ENCODE data around the gene AGPAT3.
A peak's percentile ranks its signal among the peaks of the same experiment; 100 is the strongest.

The AGPAT3 gene

GRCh38 chr21:43958364-43959158 is 93.5 kb downstream of the AGPAT3 start:
- DNase-seq: no peak

DNA sequence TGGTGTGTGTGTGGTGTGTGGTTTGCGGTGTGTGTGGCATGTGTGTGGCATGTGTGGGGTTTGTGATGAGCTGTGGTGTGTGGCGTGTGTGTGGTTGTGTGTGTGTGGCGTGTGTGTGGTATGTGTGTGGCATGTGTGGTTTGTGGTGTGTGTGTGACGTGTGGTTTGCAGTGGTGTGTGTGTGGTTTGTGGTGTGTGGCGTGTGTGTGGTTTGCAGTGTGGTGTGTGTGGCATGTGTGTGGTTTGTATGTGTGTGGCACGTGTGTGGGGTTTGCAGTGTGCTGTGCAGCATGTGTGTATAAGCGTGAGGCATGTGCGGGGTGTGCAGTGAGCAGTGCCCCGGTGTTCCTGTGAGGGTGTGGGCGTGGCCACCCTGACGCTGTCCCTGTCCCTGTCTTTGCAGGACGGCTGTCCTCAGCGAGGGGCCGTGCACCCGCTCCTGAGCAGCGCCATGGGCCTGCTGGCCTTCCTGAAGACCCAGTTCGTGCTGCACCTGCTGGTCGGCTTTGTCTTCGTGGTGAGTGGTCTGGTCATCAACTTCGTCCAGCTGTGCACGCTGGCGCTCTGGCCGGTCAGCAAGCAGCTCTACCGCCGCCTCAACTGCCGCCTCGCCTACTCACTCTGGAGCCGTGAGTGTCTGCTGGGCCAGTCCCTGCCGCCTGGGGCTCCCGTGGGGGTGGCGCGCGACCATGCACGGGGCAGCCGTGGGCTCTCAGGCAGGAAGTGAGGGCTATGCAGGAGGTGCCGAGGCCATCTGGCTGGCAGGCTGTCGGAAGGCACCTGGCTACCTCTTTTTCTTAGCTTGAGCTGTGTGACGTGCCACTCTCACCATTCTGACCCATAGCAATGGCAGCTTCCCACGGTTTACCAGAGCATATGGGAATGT is 94.5 kb downstream of the AGPAT3 start:
- DNase-seq: no peak

GRCh38 chr21:43961382-43961909 is 96.4 kb downstream of the AGPAT3 start:
- no peak for DNase-seq

DNA sequence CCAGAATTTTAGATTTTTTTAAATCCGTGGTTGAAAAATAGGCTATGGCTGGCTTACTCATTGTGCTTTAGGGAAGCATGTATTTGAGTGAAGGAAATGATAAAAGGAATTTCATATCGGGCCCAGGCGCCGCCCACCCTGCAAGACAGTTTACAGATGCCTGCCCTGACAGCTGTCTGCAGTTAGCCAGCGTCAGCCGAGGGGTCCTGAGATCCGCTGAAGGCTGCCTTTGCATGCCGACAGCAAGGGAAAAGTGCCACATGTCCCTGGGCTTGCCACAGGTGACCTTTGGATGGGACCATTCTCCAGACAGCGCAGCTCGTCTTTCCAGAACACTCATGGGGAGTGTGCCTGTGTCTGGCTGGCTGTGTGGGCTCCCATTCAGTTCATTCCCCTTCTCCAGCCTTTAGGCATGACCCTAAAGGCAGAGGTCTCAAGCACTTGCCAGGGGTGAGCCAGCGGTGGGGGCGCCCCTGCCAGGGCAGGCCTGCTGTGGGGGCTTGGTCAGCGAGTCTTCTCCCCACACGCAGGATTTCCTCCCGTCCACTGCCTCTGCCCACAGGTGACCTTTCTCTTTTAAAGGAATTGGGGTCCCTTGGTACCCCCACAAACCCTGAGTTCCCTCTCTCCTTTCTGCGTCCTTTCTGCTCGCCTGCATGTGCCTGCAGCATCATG is 101.0 kb downstream of the AGPAT3 start:
- no peak for DNase-seq

GRCh38 chr21:43966946-43967512 is 102.0 kb downstream of the AGPAT3 start:
- DNase-seq: no peak

GRCh38 chr21:43967981-43968380 is 103.0 kb downstream of the AGPAT3 start:
- no peak for DNase-seq

- DNase-seq: no peak
Observed at GRCh38 chr21:43968410-43969114, 103.5 kb downstream of the AGPAT3 start.

- no peak for DNase-seq
Observed at GRCh38 chr21:43969115-43969444, 104.1 kb downstream of the AGPAT3 start.

DNA sequence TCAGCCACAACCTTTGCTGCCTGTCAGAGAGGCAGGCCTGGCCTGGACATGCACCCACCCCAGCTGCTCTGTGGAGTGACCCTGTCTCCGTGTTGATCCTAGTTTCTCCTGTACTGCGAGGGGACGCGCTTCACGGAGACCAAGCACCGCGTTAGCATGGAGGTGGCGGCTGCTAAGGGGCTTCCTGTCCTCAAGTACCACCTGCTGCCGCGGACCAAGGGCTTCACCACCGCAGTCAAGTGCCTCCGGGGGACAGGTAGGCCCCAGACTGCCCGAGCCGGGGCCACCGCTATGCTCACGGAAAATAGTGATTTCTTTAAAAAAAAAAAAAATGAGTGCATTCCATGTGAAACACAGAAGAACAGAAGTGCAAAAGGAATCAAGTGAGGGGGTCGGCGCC is 105.5 kb downstream of the AGPAT3 start:
- no peak for DNase-seq

DNA sequence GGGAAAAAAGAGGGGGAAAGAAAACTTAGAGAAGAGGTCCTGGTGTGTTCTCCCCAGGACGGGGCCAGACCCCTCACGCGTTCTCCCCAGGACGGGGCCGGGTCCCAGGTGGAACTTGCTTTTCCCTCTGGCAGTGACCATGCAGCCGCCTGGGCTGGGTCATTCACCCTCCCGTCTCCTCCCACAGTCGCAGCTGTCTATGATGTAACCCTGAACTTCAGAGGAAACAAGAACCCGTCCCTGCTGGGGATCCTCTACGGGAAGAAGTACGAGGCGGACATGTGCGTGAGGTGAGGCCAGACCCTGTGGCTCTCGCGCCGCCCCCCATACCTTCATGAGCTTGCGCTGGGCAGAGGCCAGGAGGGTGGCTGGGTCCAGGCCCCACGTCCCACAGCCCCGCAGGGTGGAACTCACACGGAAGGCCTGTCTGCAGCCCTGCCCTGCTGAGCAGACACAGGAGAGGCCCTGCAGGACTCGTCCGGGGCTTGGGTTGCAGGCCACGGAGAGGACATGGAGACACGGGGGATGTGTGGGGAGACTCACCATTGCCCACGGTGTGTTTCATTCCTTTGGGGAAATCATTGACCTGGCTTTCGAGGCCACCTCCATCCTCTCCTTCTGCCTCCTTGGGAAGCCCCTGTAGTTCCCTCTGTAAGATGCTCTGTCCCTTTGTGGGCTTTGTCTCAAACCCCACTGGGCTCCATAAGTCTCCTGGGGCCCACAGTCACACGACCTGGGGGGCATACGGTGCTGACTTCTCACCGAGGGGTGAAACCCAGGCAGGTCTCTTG is 106.4 kb downstream of the AGPAT3 start:
- no peak for DNase-seq

DNA sequence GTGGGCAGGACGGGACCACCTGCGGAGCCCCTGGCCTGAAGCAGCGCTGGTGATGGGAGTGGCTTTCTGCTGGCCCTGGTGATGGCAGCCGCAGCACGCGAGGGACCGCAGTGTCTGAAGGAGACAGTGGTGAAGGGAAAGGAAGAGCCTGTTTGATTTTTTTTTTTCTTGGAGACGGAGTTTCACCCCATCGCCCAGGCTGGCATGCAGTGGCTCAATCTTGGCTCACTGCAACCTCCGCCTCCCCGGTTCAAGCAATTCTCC is 106.9 kb downstream of the AGPAT3 start:
- DNase-seq: no peak

DNA sequence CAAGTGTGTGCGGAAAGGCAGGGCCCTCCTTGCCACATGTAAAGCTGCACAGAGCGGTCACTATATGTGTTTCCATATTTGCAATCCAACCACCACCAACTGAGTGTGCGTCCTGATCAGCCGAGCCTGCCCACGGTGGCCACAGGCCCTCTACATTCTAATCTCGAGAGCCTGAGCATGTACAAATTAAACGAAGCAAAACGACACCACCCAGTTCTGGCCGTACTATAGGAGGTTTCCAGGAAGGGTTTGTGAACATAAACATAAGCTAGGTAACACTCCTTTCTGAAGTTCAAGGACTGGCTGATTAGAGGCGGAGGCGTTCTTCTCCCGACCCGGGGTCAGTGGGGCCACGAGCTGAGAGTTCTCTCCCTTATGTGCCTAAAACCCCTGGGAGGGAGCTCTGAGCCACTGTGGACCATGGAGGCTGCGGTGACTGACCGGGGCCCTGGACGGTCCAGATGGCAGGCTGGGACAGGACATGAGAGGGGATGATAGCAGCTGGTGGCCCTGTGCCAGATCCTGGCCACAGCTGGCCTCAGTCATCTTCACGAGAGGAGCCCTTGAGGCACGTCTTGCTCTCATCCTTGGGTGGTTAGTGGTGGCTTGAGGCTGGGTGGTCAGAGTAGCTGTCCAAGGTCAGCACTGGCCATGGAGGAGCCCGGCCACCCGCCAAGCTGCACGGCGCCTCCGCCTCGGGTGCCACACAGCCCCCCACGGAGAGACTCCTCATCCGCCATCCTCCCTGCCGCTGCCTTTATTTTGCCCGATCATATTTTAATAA is 108.0 kb downstream of the AGPAT3 start:
- DNase-seq: no peak

- no peak for DNase-seq
Observed at GRCh38 chr21:43973634-43973955, 108.6 kb downstream of the AGPAT3 start.

DNA sequence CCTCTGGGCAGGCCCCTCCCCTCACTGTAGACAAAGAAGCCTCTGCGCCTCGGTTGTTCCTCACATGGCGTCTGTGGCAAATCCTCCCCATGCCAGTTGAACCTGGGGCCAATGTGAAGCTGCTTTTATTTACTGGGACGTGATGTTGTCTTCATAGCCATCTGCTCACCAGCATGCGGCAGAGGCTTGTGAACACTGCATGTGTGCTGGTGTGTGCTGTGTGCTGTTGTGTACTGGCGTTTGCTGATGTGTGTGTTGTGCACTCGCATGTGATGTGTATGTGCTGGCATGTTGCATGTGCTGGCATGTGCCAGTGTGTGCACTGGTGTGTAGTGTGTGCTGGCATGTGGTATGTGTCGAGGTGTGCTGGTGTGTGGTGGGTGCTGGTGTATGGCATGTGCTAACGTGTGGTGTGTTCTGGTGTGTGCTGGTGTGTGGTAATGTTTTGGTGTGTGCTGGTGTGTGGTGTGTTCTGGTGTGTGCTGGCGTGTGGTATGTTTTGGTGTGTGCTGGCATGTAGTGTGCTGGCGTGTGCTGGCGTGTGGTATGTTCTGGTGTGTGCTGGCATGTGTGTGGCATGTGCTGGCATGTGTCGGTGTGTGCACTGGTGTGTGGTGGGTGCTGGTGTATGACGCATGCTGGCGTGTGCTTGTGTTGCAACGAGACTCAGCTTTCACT is 109.9 kb downstream of the AGPAT3 start:
- no peak for DNase-seq

GRCh38 chr21:43975469-43976098 is 110.6 kb downstream of the AGPAT3 start:
- peak; percentile 64 for DNase-seq

DNA sequence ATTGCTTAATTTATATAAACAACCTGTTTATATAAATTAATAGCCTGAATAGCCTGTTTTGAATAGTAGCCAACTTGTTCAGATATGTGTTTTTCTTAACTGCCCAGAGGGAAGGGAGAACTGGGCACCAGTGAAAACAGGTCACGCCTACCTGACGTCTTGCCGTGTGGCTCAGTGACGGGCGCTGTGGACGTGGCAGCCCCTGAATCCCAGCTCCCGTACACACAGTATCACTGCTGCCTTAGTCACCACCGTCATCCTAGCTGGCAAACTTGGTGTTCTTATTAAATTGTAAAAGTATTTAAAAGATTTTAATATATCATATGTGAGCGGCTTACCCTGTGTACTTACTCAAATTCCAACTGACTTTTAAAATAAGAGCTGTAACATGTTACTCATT is 111.6 kb downstream of the AGPAT3 start:
- no peak for DNase-seq

- DNase-seq: no peak
Observed at GRCh38 chr21:43978060-43978459, 113.0 kb downstream of the AGPAT3 start.

GRCh38 chr21:43979654-43980053 is 114.6 kb downstream of the AGPAT3 start:
- no peak for DNase-seq

- DNase-seq: no peak
Observed at GRCh38 chr21:43981151-43981870, 116.3 kb downstream of the AGPAT3 start.

- DNase-seq: no peak
Observed at GRCh38 chr21:43981871-43982210, 116.8 kb downstream of the AGPAT3 start.
